Measurements from ENCODE around the gene MRPL45. TPM values are rescaled to one million over a fixed set of nuclear protein-coding genes. Genes with fewer than 3 reads are reported as not detected.

The MRPL45 gene
- total RNA-seq, 2 experiments from 2014 or later, result 69.7 to 70.8 TPM

DNA sequence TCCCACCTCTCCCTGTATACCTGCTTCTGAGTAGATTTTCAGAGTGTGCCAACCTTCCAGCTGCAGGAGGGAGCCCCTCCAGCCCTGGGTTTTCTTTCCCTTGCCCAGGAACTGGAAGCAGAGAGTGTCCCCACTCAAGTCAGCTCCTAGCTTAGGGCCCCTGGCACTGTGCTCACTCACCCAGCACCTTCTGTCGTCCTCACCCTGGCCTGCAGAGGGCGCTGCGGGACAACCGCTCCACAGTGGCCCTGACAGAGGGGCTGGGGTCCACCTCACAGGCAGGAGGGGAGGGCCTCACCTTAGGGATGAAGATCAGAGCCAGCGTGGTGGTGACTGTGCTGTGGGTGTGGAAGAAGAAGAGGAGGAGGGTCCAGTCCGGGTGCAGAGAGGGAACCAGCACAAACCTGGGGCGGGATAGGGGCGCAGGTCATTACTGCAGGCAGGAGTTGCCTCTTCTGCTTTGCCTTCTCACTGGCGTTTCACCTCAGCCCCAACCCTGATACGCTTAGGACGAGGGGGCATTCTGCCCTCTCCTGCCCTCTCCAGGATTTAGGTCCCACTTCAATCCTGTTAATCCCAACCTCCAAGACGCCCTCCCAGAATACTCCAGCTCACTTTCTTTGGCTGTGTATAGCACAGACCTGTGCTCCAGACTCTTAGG is 36.8 kb downstream of the MRPL45 start:
- Mint-ChIP-seq H3K27me3 (peaks cover 4% of the 10 kb centered on the region), H3K36me3 (no peaks in the 10 kb centered on the region), H3K4me3 (no peak overlapping the region), H3K4me1 (no peaks in the 10 kb centered on the region), H3K27ac (no peak overlapping the region), H3K9me3 (no peaks in the 10 kb centered on the region)
- peak; percentile 58 for DNase-seq

DNA sequence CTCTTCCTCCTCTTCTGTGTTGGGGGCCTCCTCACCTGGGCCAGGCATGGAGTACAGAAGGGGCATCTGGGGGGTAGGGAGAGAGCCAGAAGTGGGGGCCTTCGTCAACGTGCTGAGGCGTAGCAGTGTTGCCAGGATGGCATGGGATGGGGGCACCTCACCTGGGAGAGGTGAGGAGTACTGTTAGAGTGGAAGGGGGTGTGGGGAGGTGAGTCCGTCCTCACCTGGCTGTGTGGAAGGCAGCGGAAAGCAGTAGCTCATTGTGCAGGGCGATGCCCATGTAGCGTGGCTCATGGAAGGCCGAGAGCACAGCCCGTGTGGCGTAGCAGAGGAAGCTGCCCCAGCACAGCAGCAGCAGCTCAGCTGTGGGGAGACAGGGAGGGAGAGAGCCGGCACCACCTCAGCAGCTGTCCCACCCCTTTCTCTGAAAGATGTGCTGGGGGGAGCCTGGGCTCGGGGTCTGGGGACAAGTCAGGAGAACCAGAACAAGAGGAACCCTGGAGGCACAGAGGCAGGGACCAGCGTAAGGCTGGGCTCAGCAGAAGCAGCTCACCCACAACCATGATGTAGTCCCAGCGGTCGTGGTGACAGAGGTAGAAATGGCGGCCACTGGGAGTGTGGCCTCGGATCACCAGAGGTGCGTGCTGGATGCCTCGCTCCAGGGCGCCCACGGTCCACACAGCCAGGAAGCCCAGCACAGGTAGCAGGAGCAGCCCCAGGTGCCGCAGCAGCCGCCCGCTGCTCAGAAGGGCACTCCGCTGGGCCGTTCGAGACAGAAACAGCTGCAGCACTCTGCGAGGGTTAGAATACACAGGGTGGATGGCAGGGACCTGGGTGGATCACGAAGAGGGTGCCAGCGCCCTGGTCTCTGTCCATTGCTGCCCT is 37.8 kb downstream of the MRPL45 start:
- H3K27ac Mint-ChIP-seq, result no peak overlapping the region
- H3K4me1 Mint-ChIP-seq, result no peaks in the 10 kb centered on the region
- DNase-seq, result no peak
- H3K36me3 Mint-ChIP-seq, result no peaks in the 10 kb centered on the region
- no peak overlapping the region for H3K4me3 Mint-ChIP-seq
- H3K27me3 Mint-ChIP-seq, result peaks cover 4% of the 10 kb centered on the region
- no peaks in the 10 kb centered on the region for H3K9me3 Mint-ChIP-seq

DNA sequence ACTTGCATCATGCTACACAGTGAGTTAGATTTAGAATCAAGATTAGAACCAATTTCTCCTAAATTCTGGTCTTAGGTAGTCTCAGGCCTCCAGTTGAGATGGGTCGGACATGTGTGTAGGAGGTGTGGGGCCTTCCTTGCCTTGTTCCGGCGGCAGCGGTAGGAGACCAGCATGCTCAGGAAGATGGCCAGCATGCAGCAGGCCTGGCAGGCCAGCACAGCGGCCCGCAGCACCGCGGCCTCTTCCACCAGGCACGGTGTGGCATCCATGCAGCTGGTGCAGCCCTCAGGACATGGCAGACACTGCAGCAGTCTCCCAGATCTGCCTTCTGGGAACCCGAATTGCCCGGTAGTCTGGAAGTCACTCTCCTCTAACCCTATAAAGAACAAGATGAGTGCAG is 39.9 kb downstream of the MRPL45 start:
- Mint-ChIP-seq H3K4me3 (no peak overlapping the region), H3K4me1 (no peaks in the 10 kb centered on the region), H3K27ac (no peak overlapping the region), H3K36me3 (no peaks in the 10 kb centered on the region), H3K27me3 (peaks cover 4% of the 10 kb centered on the region), H3K9me3 (no peaks in the 10 kb centered on the region)
- DNase-seq, result no peak

DNA sequence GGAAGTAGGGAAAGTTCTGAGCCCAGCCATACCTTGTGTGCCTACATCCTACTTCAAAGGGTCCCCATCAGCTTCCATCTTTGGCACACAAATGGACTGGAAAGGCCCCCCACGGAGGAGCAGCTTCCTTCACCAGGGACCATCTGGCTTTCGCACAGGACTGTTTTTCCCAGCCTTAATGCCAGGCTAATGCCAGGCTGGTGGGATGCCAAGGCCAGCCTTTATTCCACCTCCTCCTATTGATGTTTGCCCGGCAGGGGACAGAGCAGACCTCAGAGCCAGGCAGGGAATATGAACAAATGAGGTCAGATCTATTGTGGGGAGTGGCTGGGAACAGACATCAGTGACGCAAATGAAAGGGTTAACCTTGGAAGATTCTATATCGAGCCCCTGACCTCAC is 41.1 kb downstream of the MRPL45 start:
- H3K27ac Mint-ChIP-seq, result no peak overlapping the region
- no peak overlapping the region for H3K4me3 Mint-ChIP-seq
- H3K36me3 Mint-ChIP-seq, result no peaks in the 10 kb centered on the region
- no peaks in the 10 kb centered on the region for H3K4me1 Mint-ChIP-seq
- H3K27me3 Mint-ChIP-seq, result peaks cover 4% of the 10 kb centered on the region
- no peak for DNase-seq
- no peaks in the 10 kb centered on the region for H3K9me3 Mint-ChIP-seq

DNA sequence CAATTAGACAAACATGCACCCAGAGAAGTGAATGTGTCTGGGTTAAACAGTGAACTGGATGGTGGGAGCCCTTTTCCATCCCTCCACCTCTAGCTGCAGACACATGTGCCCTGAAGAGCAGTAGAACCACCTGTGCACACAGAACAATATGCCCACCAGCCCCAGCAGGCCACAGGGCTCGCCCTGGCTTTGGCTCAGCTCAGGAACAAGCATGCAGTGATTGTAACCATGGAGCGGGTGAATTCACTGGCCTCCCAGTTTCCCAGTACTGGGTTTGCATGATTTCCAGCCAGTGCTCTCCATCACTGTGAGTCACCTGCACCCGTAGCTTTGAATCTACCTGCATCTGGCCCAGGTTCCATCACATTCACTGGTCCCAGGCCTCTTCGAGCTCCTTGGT is 41.6 kb downstream of the MRPL45 start:
- no peak overlapping the region for H3K27ac Mint-ChIP-seq
- no peaks in the 10 kb centered on the region for H3K36me3 Mint-ChIP-seq
- no peak overlapping the region for H3K4me3 Mint-ChIP-seq
- no peaks in the 10 kb centered on the region for H3K9me3 Mint-ChIP-seq
- H3K4me1 Mint-ChIP-seq, result no peaks in the 10 kb centered on the region
- DNase-seq, result no peak
- H3K27me3 Mint-ChIP-seq, result peaks cover 1% of the 10 kb centered on the region

DNA sequence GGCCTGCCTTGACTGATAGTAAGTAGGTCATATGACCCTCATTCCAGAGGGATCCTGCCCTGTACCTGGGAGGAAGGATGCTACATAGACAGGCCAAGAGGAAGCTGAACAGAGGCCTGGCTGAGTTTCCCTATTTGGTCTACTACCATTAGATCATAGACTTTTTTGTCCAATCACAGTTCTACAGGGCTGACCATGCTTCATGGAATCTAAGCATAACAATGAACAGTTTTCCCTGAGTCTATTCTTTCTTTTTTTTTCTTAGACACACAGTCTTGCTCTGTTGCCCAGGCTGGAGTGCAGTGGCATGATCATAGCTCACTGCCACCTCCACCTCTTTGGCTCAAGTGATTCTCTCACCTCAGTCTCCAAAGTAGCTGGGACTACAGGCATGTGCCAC is 42.9 kb downstream of the MRPL45 start:
- no peaks in the 10 kb centered on the region for H3K36me3 Mint-ChIP-seq
- H3K27ac Mint-ChIP-seq, result no peak overlapping the region

DNA sequence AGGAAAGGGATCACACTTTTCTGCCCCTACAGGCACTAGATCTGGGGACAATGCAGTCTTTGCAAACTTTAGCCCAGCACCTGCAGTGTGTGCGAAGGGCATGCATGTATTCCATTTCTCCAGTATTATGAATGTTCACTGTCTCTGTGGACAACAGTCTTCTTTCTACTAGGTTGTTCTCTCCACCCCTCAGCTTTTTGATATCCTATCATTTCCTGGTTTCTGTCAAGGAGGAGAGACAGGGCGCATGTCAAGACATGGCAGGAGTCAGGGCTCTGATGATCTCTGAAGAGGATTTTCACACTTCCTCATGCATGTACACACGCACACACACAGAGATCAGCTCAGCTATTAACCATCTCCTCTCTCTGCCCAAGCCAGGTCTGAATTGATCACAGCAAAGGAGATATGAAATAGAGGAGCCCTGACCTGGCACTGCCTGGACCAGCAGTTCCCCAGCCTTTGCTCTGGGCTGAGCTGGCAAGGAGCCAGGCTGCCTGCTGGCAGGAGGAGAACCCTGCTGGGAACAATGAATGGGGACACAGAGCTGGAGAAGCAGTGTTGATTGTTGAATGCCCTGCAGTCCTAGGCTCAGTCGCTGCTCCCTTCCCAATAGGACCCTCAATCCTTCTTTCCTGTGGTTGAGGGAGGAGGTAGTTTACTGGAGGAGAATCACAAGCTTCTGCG is 44.2 kb downstream of the MRPL45 start:
- H3K9me3 Mint-ChIP-seq, result no peaks in the 10 kb centered on the region
- H3K27me3 Mint-ChIP-seq, result no peaks in the 10 kb centered on the region
- H3K36me3 Mint-ChIP-seq, result no peaks in the 10 kb centered on the region
- no peak overlapping the region for H3K27ac Mint-ChIP-seq
- H3K4me3 Mint-ChIP-seq, result no peak overlapping the region
- DNase-seq, result no peak
- H3K4me1 Mint-ChIP-seq, result no peaks in the 10 kb centered on the region

More for the DNA sequence above, 42.9 kb downstream of the MRPL45 start:
- H3K4me1 Mint-ChIP-seq, result no peaks in the 10 kb centered on the region
- H3K27me3 Mint-ChIP-seq, result no peaks in the 10 kb centered on the region
- H3K9me3 Mint-ChIP-seq, result no peaks in the 10 kb centered on the region
- no peak overlapping the region for H3K4me3 Mint-ChIP-seq
- no peak for DNase-seq

DNA sequence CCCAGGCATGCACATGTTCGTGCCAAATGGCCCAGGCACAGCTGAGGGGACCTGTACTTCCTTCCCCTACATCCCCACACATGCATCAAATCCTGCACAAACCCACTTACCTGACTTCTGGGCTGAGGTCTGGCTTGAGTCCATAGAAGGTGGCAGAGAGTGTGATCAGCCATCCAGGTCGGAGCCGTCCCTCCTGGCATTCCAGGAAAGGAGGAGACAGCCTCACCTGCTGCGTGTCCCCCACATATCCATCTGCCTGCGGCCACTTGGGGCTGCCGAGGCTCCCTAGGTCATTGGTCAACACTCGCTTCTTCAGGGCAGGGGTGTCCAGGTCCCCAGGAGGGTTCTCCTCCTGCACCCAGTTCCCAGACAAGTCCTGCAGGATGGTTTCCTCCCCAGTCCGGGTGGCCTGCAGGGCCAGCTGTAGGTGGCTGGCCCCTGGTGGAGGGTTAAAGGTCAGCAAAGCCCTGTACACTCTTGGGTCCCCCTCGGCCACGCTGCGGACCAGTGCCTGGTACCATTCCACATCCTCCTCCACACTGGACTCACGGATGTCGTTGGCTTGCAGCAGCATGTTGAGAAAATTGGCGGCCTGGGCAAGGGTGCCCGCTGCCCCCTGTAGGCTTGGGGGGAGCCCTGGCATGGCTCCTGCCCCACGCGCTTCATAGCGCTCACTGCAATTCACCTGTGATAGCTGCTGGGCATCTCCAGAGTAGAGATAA is 46.1 kb downstream of the MRPL45 start:
- DNase-seq, result no peak
- Mint-ChIP-seq H3K9me3 (no peaks in the 10 kb centered on the region), H3K27me3 (no peaks in the 10 kb centered on the region), H3K4me1 (no peaks in the 10 kb centered on the region), H3K27ac (no peak overlapping the region), H3K4me3 (no peak overlapping the region), H3K36me3 (no peaks in the 10 kb centered on the region)

DNA sequence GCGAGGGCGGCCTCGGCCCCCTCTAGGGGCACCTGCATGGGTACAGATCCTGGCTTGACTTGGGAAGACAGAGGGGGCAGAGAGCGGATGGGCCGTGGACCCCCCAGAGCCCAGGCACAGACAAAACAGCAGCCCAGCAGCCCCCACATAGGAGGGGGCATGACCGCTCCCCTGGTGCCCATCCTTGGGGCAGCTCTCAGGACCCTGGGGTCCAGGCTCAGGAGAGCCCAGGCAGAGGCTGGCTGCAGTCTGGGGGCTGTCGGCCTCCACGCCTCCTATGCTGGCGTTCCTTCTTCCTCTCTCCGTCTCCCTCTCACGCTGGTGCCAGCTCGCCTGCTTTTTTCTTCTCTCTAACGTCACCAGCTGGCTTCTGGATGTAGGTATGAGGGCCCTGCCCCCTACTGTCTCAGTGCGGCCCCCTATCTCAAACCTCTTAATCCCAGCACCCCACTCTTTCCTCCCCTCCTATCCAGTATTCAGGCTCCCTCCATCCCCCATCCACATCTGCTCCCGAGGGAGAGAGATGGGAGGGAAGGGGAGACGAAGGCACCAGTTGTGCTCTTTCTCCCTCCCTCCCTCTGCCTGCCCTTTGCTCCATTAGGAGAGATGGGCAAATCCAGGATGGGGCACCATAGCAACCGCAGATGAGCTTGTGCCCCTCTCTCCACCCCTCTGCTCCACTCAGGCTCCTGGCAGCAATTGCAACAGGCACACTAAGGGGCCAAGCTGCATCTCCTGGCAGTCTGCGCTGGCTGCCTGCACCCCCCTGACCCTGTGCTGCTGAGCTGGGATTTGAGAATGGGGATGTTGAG is 46.8 kb downstream of the MRPL45 start, which contains the start of gene GPR179:
Gene GPR179 (minus strand): TSS at position 349 of the 812 bp plus-strand sequence. CDS start 167 bp downstream, at position 182.
- Mint-ChIP-seq H3K9me3 (no peaks in the 10 kb centered on the region), H3K36me3 (no peaks in the 10 kb centered on the region), H3K27ac (no peak within 1 kb of the TSS), H3K4me1 (peaks cover 1% of the 10 kb centered on the region), H3K27me3 (no peaks in the 10 kb centered on the region), H3K4me3 (no peak within 1 kb of the TSS)
- DNase-seq, result no peak

DNA sequence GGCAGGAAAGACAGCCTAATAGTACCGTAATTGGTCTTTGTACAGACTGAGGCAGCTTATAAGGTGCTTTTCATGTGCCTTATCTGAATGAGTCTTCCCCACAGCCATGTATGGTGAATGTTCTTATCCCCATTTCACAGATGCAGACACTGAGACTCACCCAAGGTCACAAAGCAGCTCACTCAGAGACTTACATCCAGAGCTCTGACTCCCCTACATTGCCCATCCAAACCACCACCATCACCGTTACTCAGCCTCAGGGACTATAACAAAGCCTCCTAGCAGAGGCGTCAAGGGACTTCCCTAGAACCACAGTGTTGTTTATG is 47.4 kb downstream of the MRPL45 start:
- Mint-ChIP-seq H3K27ac (no peak overlapping the region), H3K36me3 (no peaks in the 10 kb centered on the region), H3K27me3 (no peaks in the 10 kb centered on the region), H3K4me1 (peaks cover 4% of the 10 kb centered on the region), H3K4me3 (no peak overlapping the region), H3K9me3 (no peaks in the 10 kb centered on the region)
- DNase-seq, result no peak

DNA sequence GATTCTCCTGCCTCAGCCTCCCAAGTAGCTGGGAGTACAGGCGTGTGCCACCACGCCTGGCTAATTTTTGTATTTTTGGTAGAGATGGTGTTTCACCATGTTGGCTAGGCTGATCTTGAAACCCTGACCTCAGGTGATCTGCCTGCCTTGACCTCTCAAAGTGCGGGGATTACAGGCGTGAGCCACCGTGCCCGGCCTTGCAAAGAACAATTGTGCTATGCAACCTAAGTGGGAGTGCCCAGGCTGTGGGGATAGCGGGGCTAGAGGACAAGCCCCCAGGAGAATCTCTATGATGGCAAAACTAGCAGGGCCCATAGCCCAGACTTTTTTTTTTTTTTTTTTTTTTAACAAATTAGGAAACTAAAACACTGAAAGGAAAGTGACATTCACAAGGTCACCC is 48.8 kb downstream of the MRPL45 start:
- H3K4me3 Mint-ChIP-seq, result no peak overlapping the region
- peaks cover 5% of the 10 kb centered on the region for H3K4me1 Mint-ChIP-seq
- no peak for DNase-seq
- no peaks in the 10 kb centered on the region for H3K9me3 Mint-ChIP-seq
- no peaks in the 10 kb centered on the region for H3K27me3 Mint-ChIP-seq
- no peak overlapping the region for H3K27ac Mint-ChIP-seq
- no peaks in the 10 kb centered on the region for H3K36me3 Mint-ChIP-seq

DNA sequence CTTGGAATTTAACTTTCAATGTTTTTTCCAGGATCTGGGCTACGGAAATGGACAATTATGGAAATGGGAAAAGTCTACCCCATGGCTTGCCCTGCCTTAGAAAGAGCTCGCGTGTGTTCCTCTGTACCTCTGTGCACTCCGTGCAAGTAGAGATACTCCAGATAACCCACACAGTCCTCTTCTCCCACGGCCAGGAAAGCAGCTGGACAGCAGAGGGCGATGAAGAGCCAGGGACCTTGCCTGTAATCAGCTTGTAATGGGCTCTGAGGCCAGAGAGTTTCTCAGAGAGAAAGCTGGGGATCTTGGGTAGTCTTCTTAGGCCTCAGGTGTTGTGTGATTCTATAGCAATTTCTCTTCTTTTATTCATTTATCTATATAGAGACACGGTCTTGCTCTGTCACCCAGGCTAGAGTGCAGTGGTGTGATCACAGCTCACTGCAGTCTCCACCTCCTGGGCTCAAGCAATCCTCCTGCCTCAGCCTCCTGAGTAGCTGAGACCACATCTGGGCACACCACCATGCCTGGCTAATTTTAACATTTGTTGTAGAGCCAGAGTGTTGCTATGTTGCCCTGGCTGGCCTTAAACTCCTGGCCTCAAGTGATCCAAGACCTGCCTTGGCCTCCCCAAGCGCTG is 52.2 kb downstream of the MRPL45 start:
- Mint-ChIP-seq H3K4me3 (no peak overlapping the region), H3K27ac (peak overlapping the region; percentile 30), H3K36me3 (no peaks in the 10 kb centered on the region), H3K4me1 (peaks cover 22% of the 10 kb centered on the region), H3K9me3 (no peaks in the 10 kb centered on the region), H3K27me3 (no peaks in the 10 kb centered on the region)
- peak; percentile 80 for DNase-seq

DNA sequence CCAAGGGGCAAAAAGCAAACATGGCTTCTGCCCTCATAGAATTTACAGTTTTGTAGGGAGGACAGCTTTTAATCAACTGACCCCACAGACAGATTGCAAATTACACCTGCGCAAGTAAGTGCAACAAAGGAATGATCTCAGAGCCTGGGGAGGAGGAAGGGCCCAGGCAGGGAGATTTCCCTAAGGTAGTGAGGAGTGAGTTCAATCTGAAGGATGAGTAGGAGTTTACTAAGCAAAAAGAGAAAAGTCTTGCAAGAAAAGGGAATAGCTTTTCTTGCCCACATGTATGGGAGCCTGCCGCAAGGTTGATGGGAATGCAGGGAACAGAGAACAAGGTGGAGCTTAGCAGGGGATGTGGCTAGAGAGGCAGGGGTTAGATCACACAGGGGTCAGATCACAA is 53.1 kb downstream of the MRPL45 start:
- Mint-ChIP-seq H3K9me3 (no peaks in the 10 kb centered on the region), H3K4me3 (no peak overlapping the region), H3K27ac (no peak overlapping the region), H3K4me1 (peaks cover 31% of the 10 kb centered on the region), H3K27me3 (no peaks in the 10 kb centered on the region), H3K36me3 (no peaks in the 10 kb centered on the region)
- DNase-seq, result no peak
